Sigmoid colon (tissue), 7 donors: ENCODE results near the gene COL4A3. TPM values are rescaled to one million over a fixed set of nuclear protein-coding genes. Genes with fewer than 3 reads are reported as not detected.

ENCODE experiments used
- DNase-seq: peaks from one replicate; pipeline ENCODE4 v3.0.0-alpha.2; 2019
- H3K27ac ChIP-seq, 4 donors: fragments of 200-600 bp; sonication (generic); one replicate each; pipeline ENCODE4 v1.5.1; 2016 to 2019; ENCODE audit warnings: mild to moderate bottlenecking in 1 of 4
- H3K27me3 ChIP-seq, 3 donors: fragments of 200-600 bp; sonication (generic); one replicate each; pipeline ENCODE4 v1.5.1; 2019; ENCODE audit warnings: mild to moderate bottlenecking in 1 of 3
- H3K36me3 ChIP-seq, 4 donors: fragments of 200-600 bp; sonication (generic); one replicate each; pipeline ENCODE4 v1.5.1; 2016 to 2019
- H3K4me1 ChIP-seq, 4 donors: fragments of 200-600 bp; sonication (generic); one replicate each; pipeline ENCODE4 v1.5.1; 2017 to 2019
- H3K4me3 ChIP-seq, 4 donors: fragments of 200-600 bp; sonication (generic); one replicate each; pipeline ENCODE4 v1.5.1; 2017 to 2019; ENCODE audit warnings: mild to moderate bottlenecking in 2 of 4, moderate library complexity in 1 of 4
- H3K9me3 ChIP-seq, 4 donors: fragments of 200-600 bp in 3 of 4; sonication (generic) in 3 of 4; one replicate each; pipeline versions ENCODE4 v1.5.1 to v1.6.1; 2013 to 2019
- CTCF ChIP-seq, 4 experiments: fragments of 450-650 bp in 3 of 4; fragments of 200-600 bp in 1 of 4; IDR thresholded peaks; one replicate each; pipeline ENCODE4 v1.5.1; 2016 to 2019; ENCODE audit warnings: antibody characterized with exemption in 4 of 4, mild to moderate bottlenecking in 3 of 4, moderate library complexity in 2 of 4
- EP300 ChIP-seq, 4 donors: sonication (generic); formaldehyde crosslinking; IDR thresholded peaks; one replicate each; pipeline ENCODE4 v1.6.1; 2017; ENCODE audit warnings: antibody characterized with exemption in 4 of 4
- POLR2A ChIP-seq, 2 donors: fragments of 450-650 bp; IDR thresholded peaks; one replicate each; pipeline ENCODE4 v1.6.1; 2016; ENCODE audit warnings: antibody characterized with exemption in 2 of 2, mild to moderate bottlenecking in 2 of 2, moderate library complexity in 2 of 2
- POLR2AphosphoS5 ChIP-seq, 4 donors: sonication (generic); formaldehyde crosslinking; IDR thresholded peaks; one replicate each; pipeline ENCODE4 v1.6.1; 2017; ENCODE audit warnings: antibody characterized with exemption in 4 of 4
- WGBS, 2 donors: extraction: QIAGEN DNeasy Blood & Tissue Kit; methylation state at CpG; one replicate each; pipeline ENCODE4 v1.1.7; 2013; 5-methylcytosine and 5-hydroxymethylcytosine counted together
- intact Hi-C: fragments of 100-400 bp; cut with DNase I; formaldehyde crosslinking; loops from one replicate; pipeline ENCODE4 v1.15.1; 2023
- polyA plus RNA-seq, 3 donors: library from polyadenylated mRNA; stranded (reverse); fragments of 200-250 nt; gene quantifications; one replicate each; pipeline ENCODE4 v1.2.3, GENCODE V29; 2013
- total RNA-seq, 4 donors: library from RNA; depleted of rRNA; stranded (reverse); fragments of >200 nt; gene quantifications; one replicate each; pipeline ENCODE4 v1.1.0, GENCODE V29; 2016
- donor health status: healthy with polysubstance abuse.
- donor health status: Bipolar disorder and iron deficiency.
- donor health status: healthy.

Gene COL4A3
- total and polyA plus RNA-seq, 7 donors = under 0.01 to 1.6 (median 0.93) TPM; not detected in 1

GRCh38 chr2:227198866-227199265, 34.4 kb downstream of the COL4A3 start:
- Histone ChIP-seq H3K9me3 (no peaks in the 10 kb centered on the region), H3K36me3 (no peaks in the 10 kb centered on the region), H3K27me3 (no peaks in the 10 kb centered on the region), H3K4me1 (no peaks in the 10 kb centered on the region), H3K4me3 (no peak overlapping the region), H3K27ac (no peak overlapping the region)
- intact Hi-C loops = no loop called here
- TF ChIP-seq POLR2AphosphoS5 (IDR thresholded peaks at IDR 0.05) = no peak
- no peak for TF ChIP-seq EP300 (IDR thresholded peaks at IDR 0.05)
- no peak for TF ChIP-seq POLR2A (IDR thresholded peaks at IDR 0.05)
- no peak for TF ChIP-seq CTCF (IDR thresholded peaks at IDR 0.05)
- WGBS, 2 donors = 74 to 83% methylated on average over 3 of the region's 3 CpGs
- DNase-seq = no peak

DNA sequence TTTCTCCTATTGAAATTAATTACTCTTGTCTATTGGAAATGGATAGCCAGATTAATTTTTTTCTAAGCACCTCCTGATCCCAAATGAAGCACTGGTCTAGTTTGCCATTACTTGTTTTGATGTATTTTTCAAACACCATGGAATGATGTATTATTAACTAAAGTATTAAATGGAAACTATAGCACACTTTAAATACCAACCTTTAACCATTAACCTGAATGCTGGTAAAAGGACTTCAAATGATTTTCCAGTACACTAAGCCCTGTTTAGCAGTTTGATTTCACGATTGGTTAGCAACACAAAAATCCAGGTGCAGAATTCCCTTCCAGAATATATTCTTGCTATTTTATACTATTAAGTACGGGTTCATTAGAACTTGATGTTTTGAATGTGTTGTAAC, 37.3 kb downstream of the COL4A3 start:
- WGBS, 2 donors = 78 to 89% methylated on average over 2 of the region's 2 CpGs
- no peaks in the 10 kb centered on the region for H3K27me3 ChIP-seq
- no peak overlapping the region for H3K27ac ChIP-seq
- no peaks in the 10 kb centered on the region for H3K9me3 ChIP-seq
- H3K4me1 ChIP-seq = no peaks in the 10 kb centered on the region
- intact Hi-C loops = no loop called here
- DNase-seq = no peak
- no peak overlapping the region for H3K4me3 ChIP-seq
- no peaks in the 10 kb centered on the region for H3K36me3 ChIP-seq
- TF ChIP-seq EP300 (IDR thresholded peaks at IDR 0.05) (no peak), POLR2AphosphoS5 (IDR thresholded peaks at IDR 0.05) (no peak), CTCF (IDR thresholded peaks at IDR 0.05) (no peak), POLR2A (IDR thresholded peaks at IDR 0.05) (no peak)

GRCh38 chr2:227204452-227204851, 40.0 kb downstream of the COL4A3 start:
- H3K9me3 ChIP-seq = no peaks in the 10 kb centered on the region
- TF ChIP-seq EP300 (IDR thresholded peaks at IDR 0.05) = no peak
- no peak for TF ChIP-seq CTCF (IDR thresholded peaks at IDR 0.05)
- no peak for TF ChIP-seq POLR2A (IDR thresholded peaks at IDR 0.05)
- no peak for TF ChIP-seq POLR2AphosphoS5 (IDR thresholded peaks at IDR 0.05)
- H3K4me1 ChIP-seq = no peaks in the 10 kb centered on the region
- intact Hi-C loops = no loop called here
- 91 to 94% methylated on average over 4 of the region's 4 CpGs for WGBS, 2 donors
- H3K27me3 ChIP-seq = no peaks in the 10 kb centered on the region
- DNase-seq = no peak
- no peak overlapping the region for H3K4me3 ChIP-seq
- H3K27ac ChIP-seq = no peak overlapping the region
- H3K36me3 ChIP-seq = no peaks in the 10 kb centered on the region

GRCh38 chr2:227205701-227206100, 41.3 kb downstream of the COL4A3 start:
- no peak overlapping the region for H3K4me3 ChIP-seq
- no peaks in the 10 kb centered on the region for H3K27me3 ChIP-seq
- H3K9me3 ChIP-seq = no peaks in the 10 kb centered on the region
- no peaks in the 10 kb centered on the region for H3K36me3 ChIP-seq
- no peak for DNase-seq
- H3K4me1 ChIP-seq = no peaks in the 10 kb centered on the region
- intact Hi-C loops = no loop called here
- H3K27ac ChIP-seq = no peak overlapping the region
- 84 to 85% methylated on average over 4 of the region's 4 CpGs for WGBS, 2 donors
- TF ChIP-seq EP300 (IDR thresholded peaks at IDR 0.05) (no peak), POLR2A (IDR thresholded peaks at IDR 0.05) (no peak), CTCF (IDR thresholded peaks at IDR 0.05) (no peak), POLR2AphosphoS5 (IDR thresholded peaks at IDR 0.05) (no peak)

DNA sequence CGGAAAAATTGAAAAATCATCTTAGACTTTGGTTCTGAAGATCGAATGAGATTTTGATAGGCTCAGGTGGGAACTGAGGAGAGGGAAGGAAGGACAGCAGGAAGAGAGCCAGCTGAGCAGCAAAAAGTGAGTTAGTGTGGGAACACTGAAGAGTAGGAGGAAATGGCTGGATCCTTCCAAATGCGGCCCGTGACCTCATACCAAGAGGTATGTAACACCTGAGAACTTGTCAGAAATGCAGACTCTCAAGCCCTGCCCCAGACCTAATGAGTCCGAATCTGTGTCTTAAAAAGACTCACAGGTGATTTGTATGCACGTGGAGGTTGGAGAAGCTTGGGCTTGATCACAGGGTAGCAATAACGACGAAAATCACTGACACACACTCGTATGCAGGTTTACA, 42.0 kb downstream of the COL4A3 start:
- no peak overlapping the region for H3K27ac ChIP-seq
- no peaks in the 10 kb centered on the region for H3K9me3 ChIP-seq
- H3K4me1 ChIP-seq = no peaks in the 10 kb centered on the region
- no peak overlapping the region for H3K4me3 ChIP-seq
- no peaks in the 10 kb centered on the region for H3K27me3 ChIP-seq
- WGBS, 2 donors = 92 to 93% methylated on average over 9 of the region's 9 CpGs
- H3K36me3 ChIP-seq = no peaks in the 10 kb centered on the region
- DNase-seq = no peak
- intact Hi-C loops = no loop called here
- no peak for TF ChIP-seq POLR2A (IDR thresholded peaks at IDR 0.05)
- TF ChIP-seq CTCF (IDR thresholded peaks at IDR 0.05) = no peak
- TF ChIP-seq POLR2AphosphoS5 (IDR thresholded peaks at IDR 0.05) = no peak
- no peak for TF ChIP-seq EP300 (IDR thresholded peaks at IDR 0.05)
